GM10248 (cell line): ENCODE data around the gene RIN3.

Experiments
- CTCF ChIA-PET: fragments of 300-600 bp; sonication (Branson Sonifier 250); formaldehyde crosslinking; extraction: SDS; loops from one replicate; lab custom pipeline; 2021; ENCODE audit warnings: antibody characterized with exemption; lab: Yijun Ruan, JAX
- POLR2A ChIA-PET: fragments of 350-650 bp; sonication (Branson Sonifier 250); formaldehyde crosslinking; extraction: SDS; loops from one replicate; lab custom pipeline; 2020; ENCODE audit warnings: antibody characterized with exemption; lab: Yijun Ruan, JAX
- DNase-seq: peaks from one replicate; pipeline ENCODE4 v3.0.0; 2012; ENCODE audit errors: extremely low spot score
- TF ChIP-seq, protein P1 (sequence below): IDR thresholded peaks from 2 replicates; pipeline ENCODE4 v1.5.1; 2012; ENCODE audit warnings: mild to moderate bottlenecking, low read depth; ENCODE audit errors: extremely low read depth, missing control alignments, control extremely low read depth

RIN3 gene

DNA sequence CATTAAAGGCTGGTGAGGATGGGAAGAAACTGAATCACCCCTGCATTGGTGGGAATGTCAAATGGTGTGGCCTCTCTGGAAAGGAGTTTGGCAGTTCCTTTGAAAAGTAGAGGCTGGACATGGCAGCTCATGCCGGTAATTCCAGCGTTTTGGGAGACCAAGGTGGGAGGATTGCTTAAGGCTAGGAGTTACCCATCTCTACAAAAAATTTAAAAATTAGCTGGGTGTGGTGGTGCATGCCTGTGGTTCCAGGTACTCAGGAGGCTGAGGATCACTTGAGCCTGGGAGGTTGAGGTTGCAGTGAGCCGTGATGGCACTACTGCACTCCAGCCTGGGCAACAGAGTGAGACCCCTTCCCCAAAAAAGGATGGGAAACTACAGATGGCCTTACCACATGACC is 93.7 kb downstream of the RIN3 start:
- ChIA-PET CTCF (interaction anchor here (2.2 kb wide), 1 partner anchor 18 kb away, joined by 5 read pairs; no protein-coding TSS in a partner anchor), POLR2A (no interaction called here)
- TF ChIP-seq, protein P1, sequence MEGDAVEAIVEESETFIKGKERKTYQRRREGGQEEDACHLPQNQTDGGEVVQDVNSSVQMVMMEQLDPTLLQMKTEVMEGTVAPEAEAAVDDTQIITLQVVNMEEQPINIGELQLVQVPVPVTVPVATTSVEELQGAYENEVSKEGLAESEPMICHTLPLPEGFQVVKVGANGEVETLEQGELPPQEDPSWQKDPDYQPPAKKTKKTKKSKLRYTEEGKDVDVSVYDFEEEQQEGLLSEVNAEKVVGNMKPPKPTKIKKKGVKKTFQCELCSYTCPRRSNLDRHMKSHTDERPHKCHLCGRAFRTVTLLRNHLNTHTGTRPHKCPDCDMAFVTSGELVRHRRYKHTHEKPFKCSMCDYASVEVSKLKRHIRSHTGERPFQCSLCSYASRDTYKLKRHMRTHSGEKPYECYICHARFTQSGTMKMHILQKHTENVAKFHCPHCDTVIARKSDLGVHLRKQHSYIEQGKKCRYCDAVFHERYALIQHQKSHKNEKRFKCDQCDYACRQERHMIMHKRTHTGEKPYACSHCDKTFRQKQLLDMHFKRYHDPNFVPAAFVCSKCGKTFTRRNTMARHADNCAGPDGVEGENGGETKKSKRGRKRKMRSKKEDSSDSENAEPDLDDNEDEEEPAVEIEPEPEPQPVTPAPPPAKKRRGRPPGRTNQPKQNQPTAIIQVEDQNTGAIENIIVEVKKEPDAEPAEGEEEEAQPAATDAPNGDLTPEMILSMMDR: no peak
- no peak for DNase-seq

DNA sequence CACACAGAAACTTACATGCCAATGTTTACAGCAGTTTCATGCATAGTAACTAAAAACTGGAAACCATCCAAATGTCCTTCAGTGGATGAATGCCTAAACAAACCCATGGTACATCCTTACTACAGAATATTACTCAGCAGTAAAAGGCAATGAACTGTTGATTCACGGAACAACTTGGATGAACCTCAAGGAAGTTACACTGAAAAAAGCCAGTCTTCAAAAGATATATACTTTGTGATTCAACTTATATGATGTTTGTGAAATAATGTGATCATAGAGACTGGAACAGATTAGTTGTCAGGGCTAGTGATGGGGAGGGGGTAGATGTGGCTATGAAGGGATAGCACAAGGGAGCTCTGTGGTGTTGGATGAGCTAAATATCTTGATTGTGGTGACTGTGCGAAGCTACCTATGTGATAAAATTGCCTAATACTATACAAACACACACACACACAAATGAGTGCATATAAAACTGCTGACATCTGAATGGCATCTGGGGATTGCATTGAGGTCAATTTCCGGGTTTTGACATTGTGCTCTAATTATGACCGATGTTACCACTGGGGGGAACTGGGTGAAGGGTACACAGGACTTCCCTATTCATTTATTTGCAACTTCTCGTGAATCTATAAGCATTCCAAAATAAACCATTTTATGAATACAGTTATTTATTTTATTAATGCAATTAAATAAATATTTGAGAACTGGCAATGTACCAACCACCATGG is 94.3 kb downstream of the RIN3 start:
- ChIA-PET POLR2A (no interaction called here), CTCF (interaction anchor here (2.2 kb wide), 1 partner anchor 18 kb away, joined by 5 read pairs; no protein-coding TSS in a partner anchor)
- DNase-seq: no peak
- TF ChIP-seq, protein P1: no peak

DNA sequence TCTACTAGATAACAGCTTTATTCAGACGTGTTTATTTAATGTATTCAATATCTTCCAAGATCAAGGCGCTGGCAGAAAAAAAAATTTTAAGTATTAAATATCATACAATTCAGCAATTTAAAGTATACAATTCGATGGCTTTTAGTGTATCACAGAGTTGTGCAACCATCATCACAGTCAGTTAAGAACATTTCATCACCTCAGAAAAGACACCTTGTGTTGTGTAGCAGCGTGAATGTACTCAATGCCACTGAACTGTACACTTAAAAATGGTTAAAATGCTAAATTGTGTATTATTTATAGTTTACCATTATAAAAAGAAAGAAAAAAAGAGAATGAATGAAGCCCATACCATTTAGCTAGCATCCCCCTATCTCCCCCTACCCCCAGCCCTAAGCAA is 96.4 kb downstream of the RIN3 start:
- DNase-seq: no peak
- ChIA-PET CTCF (interaction anchor here (1.1 to 2.2 kb wide), 2 partner anchors 21 to 26 kb away, joined by 4 to 8 read pairs; no protein-coding TSS in a partner anchor), POLR2A (no interaction called here)
- TF ChIP-seq, protein P1: no peak

DNA sequence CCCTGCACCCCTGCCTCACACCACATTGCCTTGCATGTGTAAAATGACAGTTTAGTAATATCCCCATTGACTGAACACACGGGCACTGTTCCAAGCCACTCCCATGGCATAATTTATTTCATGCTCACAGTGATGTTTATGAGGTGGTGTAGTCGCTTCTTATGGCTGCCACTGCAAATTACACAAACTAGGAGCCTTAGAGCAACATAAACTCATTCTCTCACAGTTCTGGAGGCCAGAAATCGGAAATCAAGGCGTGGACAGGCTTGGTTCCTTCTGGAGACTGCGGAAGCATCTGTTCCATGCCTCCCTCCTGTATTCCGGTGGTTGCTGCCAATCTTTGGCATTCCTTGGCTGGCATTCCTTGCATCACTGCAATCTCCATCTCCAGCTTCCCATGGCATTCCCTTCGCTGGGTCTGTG is 97.3 kb downstream of the RIN3 start:
- TF ChIP-seq, protein P1: no peak
- DNase-seq: no peak
- POLR2A ChIA-PET: no interaction called here
- CTCF ChIA-PET: no interaction called here

DNA sequence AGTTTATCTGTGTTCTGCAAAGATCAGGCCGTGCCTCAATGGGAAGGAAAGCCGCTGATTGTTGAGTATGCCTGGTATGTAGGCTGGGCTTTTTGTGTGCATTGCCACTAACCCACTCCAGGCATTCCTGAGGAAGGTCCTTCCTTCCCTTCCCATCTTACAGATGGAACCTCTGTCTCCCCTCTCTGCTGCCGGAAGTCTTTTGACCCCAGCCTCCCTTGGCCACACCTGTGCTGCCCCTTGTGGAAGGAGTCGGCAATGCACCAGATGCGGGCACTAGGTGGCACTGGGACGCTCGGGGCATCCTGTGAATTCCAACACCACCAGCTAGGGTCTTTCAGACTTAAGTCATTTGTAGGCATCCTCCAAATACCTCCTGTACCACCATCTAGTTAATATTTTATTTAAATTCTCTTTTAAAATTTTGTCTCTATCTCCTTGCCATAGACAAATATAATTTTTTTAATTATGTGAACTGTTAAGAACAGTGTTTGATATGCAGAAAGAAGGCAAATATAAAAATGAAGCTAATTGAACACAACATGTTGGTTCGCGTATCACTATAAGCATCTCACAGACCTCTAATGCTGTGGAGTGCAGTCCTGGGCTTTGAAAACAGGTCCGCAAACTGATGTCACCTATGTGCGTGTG is 99.6 kb downstream of the RIN3 start:
- DNase-seq: peak; percentile 62
- TF ChIP-seq, protein P1: peak; percentile 80
- ChIA-PET CTCF (interaction anchor here (0.6 to 2.4 kb wide), 11 partner anchors 9 to 57 kb away, joined by 3 to 9 read pairs (median 4); no protein-coding TSS in a partner anchor), POLR2A (no interaction called here)

DNA sequence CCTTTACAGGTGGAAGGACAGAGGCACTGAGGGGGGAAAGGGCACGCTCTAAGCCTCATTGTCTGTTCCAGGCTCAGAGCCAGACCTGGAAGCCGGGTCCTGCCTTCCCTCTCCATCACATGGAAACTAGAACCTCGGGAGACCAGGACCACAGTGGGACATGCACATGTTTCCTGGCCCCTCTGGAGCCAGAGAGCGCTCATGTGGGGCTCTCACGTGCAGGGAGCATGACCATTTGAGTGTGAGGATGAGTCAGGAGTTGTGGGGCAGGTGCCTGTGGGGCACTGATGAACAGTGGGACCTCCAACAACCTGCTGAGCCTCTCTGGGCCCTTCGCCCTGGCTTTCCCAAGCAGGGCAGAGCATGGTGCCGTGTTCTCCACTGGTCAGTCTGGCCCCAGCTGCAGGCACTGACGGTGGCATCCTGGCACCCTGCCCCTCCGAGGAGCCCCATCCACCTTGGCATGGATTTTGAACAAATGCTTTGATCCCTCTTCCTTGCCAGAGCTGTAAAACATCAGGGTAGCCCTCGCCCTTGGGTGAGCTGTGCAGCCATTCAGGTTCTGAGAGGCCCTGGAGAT is 100.2 kb downstream of the RIN3 start:
- CTCF ChIA-PET: interaction anchor here (0.6 to 2.4 kb wide), 12 partner anchors 9 to 76 kb away, joined by 3 to 9 read pairs (median 4); no protein-coding TSS in a partner anchor
- TF ChIP-seq, protein P1: no peak
- no peak for DNase-seq
- POLR2A ChIA-PET: no interaction called here
